HEK293 (cell line): Measurements from ENCODE around the gene MRTFA.

Source experiments
- ZNF138 ChIP-seq: fragments of 450-650 bp; formaldehyde crosslinking; IDR thresholded peaks from 2 replicates; pipeline ENCODE4 v1.5.1; 2016; ENCODE audit warnings: missing biosample characterization, missing genetic modification characterization, borderline replicate concordance
- ZNF184 ChIP-seq: fragments of 450-650 bp; IDR thresholded peaks from 2 replicates; pipeline ENCODE4 v1.5.1; 2018; ENCODE audit warnings: missing biosample characterization, mild to moderate bottlenecking, missing genetic modification characterization
- ZNF311 ChIP-seq: fragments of 450-650 bp; formaldehyde crosslinking; IDR thresholded peaks from 2 replicates; pipeline ENCODE4 v1.5.1; 2017; ENCODE audit warnings: missing biosample characterization, missing genetic modification characterization, borderline replicate concordance
- ZNF555 ChIP-seq: fragments of 450-650 bp; formaldehyde crosslinking; conservative IDR thresholded peaks from 2 replicates; pipeline ENCODE4 v1.5.1; 2017; ENCODE audit warnings: missing biosample characterization, mild to moderate bottlenecking, missing genetic modification characterization, inconsistent platforms
- ZNF596 ChIP-seq: fragments of 450-650 bp; IDR thresholded peaks from 2 replicates; pipeline ENCODE4 v1.5.0; 2018; ENCODE audit warnings: missing biosample characterization, mild to moderate bottlenecking, missing genetic modification characterization, moderate library complexity
- ZSCAN16 ChIP-seq: fragments of 450-650 bp; formaldehyde crosslinking; IDR thresholded peaks from 2 replicates; pipeline ENCODE4 v1.5.1; 2016; ENCODE audit warnings: missing biosample characterization, missing genetic modification characterization
- TF ChIP-seq, protein P1 (sequence below): fragments of 450-650 bp; formaldehyde crosslinking; IDR thresholded peaks from 2 replicates; pipeline ENCODE4 v1.5.1; 2016; ENCODE audit warnings: missing biosample characterization, missing genetic modification characterization
- TF ChIP-seq, protein P2 (sequence below): IDR thresholded peaks from 2 replicates; pipeline ENCODE4 v1.6.1; 2011; ENCODE audit warnings: mild to moderate bottlenecking, low read depth, low read length, borderline replicate concordance
- TF ChIP-seq, protein P3 (sequence below): fragments of 450-650 bp; formaldehyde crosslinking; IDR thresholded peaks from 2 replicates; pipeline ENCODE4 v1.5.1; 2016; ENCODE audit warnings: missing biosample characterization, missing genetic modification characterization

DNA sequence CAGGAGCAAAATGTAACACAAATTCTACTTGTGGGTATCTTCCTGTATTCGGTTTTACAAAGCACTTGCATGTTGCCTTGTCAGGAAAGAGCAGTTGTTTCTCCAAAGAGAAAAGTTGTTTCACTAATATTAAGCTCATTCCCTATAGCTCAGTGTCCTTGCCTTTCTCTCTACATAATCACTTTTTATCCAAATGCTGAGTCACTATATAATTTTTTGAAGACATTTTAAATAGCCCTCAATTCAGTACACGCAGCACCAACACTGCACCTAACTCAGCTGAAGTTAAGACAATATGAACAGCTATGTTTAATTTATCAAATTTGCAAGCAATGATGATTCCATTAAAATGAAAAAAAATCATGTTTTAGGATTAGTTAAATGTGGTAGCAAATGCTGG, 14.5 kb upstream of the MRTFA start:
- TF ChIP-seq, protein P1, sequence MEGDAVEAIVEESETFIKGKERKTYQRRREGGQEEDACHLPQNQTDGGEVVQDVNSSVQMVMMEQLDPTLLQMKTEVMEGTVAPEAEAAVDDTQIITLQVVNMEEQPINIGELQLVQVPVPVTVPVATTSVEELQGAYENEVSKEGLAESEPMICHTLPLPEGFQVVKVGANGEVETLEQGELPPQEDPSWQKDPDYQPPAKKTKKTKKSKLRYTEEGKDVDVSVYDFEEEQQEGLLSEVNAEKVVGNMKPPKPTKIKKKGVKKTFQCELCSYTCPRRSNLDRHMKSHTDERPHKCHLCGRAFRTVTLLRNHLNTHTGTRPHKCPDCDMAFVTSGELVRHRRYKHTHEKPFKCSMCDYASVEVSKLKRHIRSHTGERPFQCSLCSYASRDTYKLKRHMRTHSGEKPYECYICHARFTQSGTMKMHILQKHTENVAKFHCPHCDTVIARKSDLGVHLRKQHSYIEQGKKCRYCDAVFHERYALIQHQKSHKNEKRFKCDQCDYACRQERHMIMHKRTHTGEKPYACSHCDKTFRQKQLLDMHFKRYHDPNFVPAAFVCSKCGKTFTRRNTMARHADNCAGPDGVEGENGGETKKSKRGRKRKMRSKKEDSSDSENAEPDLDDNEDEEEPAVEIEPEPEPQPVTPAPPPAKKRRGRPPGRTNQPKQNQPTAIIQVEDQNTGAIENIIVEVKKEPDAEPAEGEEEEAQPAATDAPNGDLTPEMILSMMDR (tag by site-specific recombination) = no peak
- TF ChIP-seq, protein P2, sequence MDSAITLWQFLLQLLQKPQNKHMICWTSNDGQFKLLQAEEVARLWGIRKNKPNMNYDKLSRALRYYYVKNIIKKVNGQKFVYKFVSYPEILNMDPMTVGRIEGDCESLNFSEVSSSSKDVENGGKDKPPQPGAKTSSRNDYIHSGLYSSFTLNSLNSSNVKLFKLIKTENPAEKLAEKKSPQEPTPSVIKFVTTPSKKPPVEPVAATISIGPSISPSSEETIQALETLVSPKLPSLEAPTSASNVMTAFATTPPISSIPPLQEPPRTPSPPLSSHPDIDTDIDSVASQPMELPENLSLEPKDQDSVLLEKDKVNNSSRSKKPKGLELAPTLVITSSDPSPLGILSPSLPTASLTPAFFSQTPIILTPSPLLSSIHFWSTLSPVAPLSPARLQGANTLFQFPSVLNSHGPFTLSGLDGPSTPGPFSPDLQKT = no peak
- no peak for TF ChIP-seq ZNF596 (tag by site-specific recombination)
- TF ChIP-seq ZNF184 = no peak
- TF ChIP-seq, protein P3, sequence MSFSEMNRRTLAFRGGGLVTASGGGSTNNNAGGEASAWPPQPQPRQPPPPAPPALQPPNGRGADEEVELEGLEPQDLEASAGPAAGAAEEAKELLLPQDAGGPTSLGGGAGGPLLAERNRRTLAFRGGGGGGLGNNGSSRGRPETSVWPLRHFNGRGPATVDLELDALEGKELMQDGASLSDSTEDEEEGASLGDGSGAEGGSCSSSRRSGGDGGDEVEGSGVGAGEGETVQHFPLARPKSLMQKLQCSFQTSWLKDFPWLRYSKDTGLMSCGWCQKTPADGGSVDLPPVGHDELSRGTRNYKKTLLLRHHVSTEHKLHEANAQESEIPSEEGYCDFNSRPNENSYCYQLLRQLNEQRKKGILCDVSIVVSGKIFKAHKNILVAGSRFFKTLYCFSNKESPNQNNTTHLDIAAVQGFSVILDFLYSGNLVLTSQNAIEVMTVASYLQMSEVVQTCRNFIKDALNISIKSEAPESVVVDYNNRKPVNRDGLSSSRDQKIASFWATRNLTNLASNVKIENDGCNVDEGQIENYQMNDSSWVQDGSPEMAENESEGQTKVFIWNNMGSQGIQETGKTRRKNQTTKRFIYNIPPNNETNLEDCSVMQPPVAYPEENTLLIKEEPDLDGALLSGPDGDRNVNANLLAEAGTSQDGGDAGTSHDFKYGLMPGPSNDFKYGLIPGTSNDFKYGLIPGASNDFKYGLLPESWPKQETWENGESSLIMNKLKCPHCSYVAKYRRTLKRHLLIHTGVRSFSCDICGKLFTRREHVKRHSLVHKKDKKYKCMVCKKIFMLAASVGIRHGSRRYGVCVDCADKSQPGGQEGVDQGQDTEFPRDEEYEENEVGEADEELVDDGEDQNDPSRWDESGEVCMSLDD (tag by site-specific recombination) = no peak
- TF ChIP-seq ZNF555 (tag by site-specific recombination) = no peak
- TF ChIP-seq ZSCAN16 (tag by site-specific recombination) = no peak
- TF ChIP-seq ZNF311 (tag by site-specific recombination) = no peak
- no peak for TF ChIP-seq ZNF138 (tag by site-specific recombination)
